Endothelial cell of umbilical vein (primary cell): ENCODE measurements around the gene CFAP97D1. TPM values are rescaled to one million over a fixed set of nuclear protein-coding genes. Genes with fewer than 3 reads are reported as not detected.

Source experiments
- BruUV-seq: library from RNA; stranded (reverse); fragments of 400-500 nt; replicated peaks from 2 replicates; lab custom pipeline; 2021; lab: Mats Ljungman, UMichigan
- CTCF ChIA-PET: fragments of 300-600, 350-600 bp; sonication (Branson Sonifier 250); formaldehyde crosslinking; loops from one replicate; lab custom pipeline; 2021; ENCODE audit warnings: antibody characterized with exemption, inconsistent platforms; lab: Charles Lee
- POLR2A ChIA-PET: fragments of 300-600, 350-600 bp; sonication (Branson Sonifier 250); formaldehyde crosslinking; loops from one replicate; lab custom pipeline; 2021; ENCODE audit warnings: antibody characterized with exemption, inconsistent platforms; lab: Charles Lee
- DNase-seq: peaks from one replicate; pipeline ENCODE4 v3.0.0-alpha.2; 2011; ENCODE audit warnings: low read depth, low spot score
- FAIRE-seq: peaks from 2 replicates; lab custom pipeline; 2011; peaks lifted over from hg19 to GRCh38; lab: Jason Lieb, UNC
- H2AFZ ChIP-seq: 2 replicates; pipeline ENCODE4 v1.6.0; 2012; ENCODE audit warnings: low read depth, low read length, control low read depth, inconsistent platforms
- H3K27ac ChIP-seq: 2 replicates; pipeline ENCODE4 v1.5.1; 2011; ENCODE audit warnings: low read depth, mild to moderate bottlenecking, control low read depth, low read length, moderate library complexity; ENCODE audit not compliant: insufficient read depth
- H3K27me3 ChIP-seq, 2 experiments: 2 replicates each; pipeline versions ENCODE4 v1.6.0 to v1.6.1; 2011; ENCODE audit warnings: low read length in 2 of 2, mixed read lengths in 1 of 2; ENCODE audit not compliant: control insufficient read depth in 2 of 2, insufficient read depth in 2 of 2
- H3K36me3 ChIP-seq, 2 experiments: 2 replicates in 1 of 2; 3 replicates in 1 of 2; pipeline ENCODE4 v1.5.1; 2011; ENCODE audit warnings: low read length in 2 of 2, mild to moderate bottlenecking in 1 of 2, moderate library complexity in 1 of 2; ENCODE audit not compliant: control insufficient read depth in 2 of 2, insufficient read depth in 2 of 2; ENCODE audit errors: extremely low read depth in 1 of 2
- H3K4me1 ChIP-seq: 3 replicates; pipeline ENCODE4 v1.5.1; 2011; ENCODE audit warnings: mild to moderate bottlenecking, low read length; ENCODE audit not compliant: control insufficient read depth, insufficient read depth; ENCODE audit errors: extremely low read depth
- H3K4me2 ChIP-seq: 2 replicates; pipeline ENCODE4 v1.6.1; 2011; ENCODE audit warnings: low read length, control low read depth, mixed read lengths; ENCODE audit not compliant: insufficient read depth
- H3K4me3 ChIP-seq, 3 experiments: fragments of 200-600 bp in 1 of 3; sonication (generic), shearing (Covaris generic) in 1 of 3; replicated peaks in 1 of 3; 2 replicates each; pipeline ENCODE4 v1.5.1; 2011 to 2016; ENCODE audit warnings: control low read depth in 3 of 3, low read length in 3 of 3, mild to moderate bottlenecking in 2 of 3, inconsistent platforms in 1 of 3, low read depth in 1 of 3, moderate library complexity in 1 of 3; ENCODE audit not compliant: insufficient read depth in 1 of 3
- H3K79me2 ChIP-seq: 2 replicates; pipeline ENCODE4 v1.6.0; 2012; ENCODE audit warnings: low read length, inconsistent platforms; ENCODE audit not compliant: control insufficient read depth, insufficient read depth
- H3K9ac ChIP-seq: replicated peaks from 2 replicates; pipeline ENCODE3; 2011; ENCODE audit warnings: low read length, control low read depth; ENCODE audit not compliant: insufficient read depth; ENCODE audit errors: extremely low read depth
- H3K9me1 ChIP-seq: replicated peaks from 3 replicates; pipeline ENCODE4 v1.6.0; 2011; ENCODE audit warnings: mild to moderate bottlenecking, low read length; ENCODE audit not compliant: control insufficient read depth, insufficient read depth; ENCODE audit errors: extremely low read depth
- H3K9me3 ChIP-seq: replicated peaks from 2 replicates; pipeline ENCODE4 v1.5.1; 2012; ENCODE audit warnings: low read length, inconsistent platforms; ENCODE audit not compliant: control insufficient read depth, insufficient read depth
- H4K20me1 ChIP-seq: replicated peaks from 2 replicates; pipeline ENCODE3; 2011; ENCODE audit warnings: mild to moderate bottlenecking, low read length; ENCODE audit not compliant: control insufficient read depth, insufficient read depth; ENCODE audit errors: extremely low read depth
- MYC ChIP-seq: IDR thresholded peaks from one replicate; pipeline ENCODE4 v1.6.1; 2011; ENCODE audit warnings: mild to moderate bottlenecking, low read depth, low read length
- POLR2AphosphoS5 ChIP-seq: IDR thresholded peaks from 2 replicates; pipeline ENCODE4 v1.6.1; 2012; ENCODE audit warnings: low read depth, mild to moderate bottlenecking, control low read depth, low read length, moderate library complexity; ENCODE audit not compliant: insufficient read depth
- dilution Hi-C: fragments of 300-500 bp; cut with MboI; formaldehyde crosslinking; loops from one replicate; pipeline ENCODE4 v1.15.0; 2019; ENCODE audit warnings: low sequenced_read_pairs; ENCODE audit not compliant: extremely low pct_ligation_motif_present
- intact Hi-C: fragments of 100-400 bp; cut with micrococcal nuclease; formaldehyde crosslinking; loops from one replicate; pipeline ENCODE4 v1.10.0; 2022
- polyA plus RNA-seq, 4 experiments: library from polyadenylated mRNA; depleted of rRNA in 3 of 4; stranded (reverse) in 3 of 4; unstranded in 1 of 4; fragments of >200 nt; gene quantifications; 2 replicates each; pipeline versions ENCODE4 v1.2.1 to v1.2.3, GENCODE V29; 2011 to 2012; ENCODE audit warnings: missing spikeins in 1 of 4
- total RNA-seq: library from RNA; stranded (reverse); gene quantifications from 2 replicates; pipeline ENCODE4 v1.2.3, GENCODE V29; 2021
- TF ChIP-seq, protein P1 (sequence below), 2 donors: IDR thresholded peaks; 1 replicate in 1 of 2; 2 replicates in 1 of 2; pipeline ENCODE4 v1.5.1; 2011; ENCODE audit warnings: low read length in 2 of 2, mild to moderate bottlenecking in 2 of 2, moderate library complexity in 2 of 2, control low read depth in 1 of 2, inconsistent platforms in 1 of 2, low read depth in 1 of 2; ENCODE audit not compliant: insufficient read depth in 1 of 2; ENCODE audit errors: extremely low read depth in 1 of 2
- TF ChIP-seq, protein P2 (sequence below): IDR thresholded peaks from 2 replicates; pipeline ENCODE4 v1.6.1; 2011; ENCODE audit not compliant: insufficient read depth, insufficient read length

The CFAP97D1 gene
- total and polyA plus RNA-seq, 2 donors (not counting 3 experiments of a cell fraction or from before 2014, with no cell fraction given), result not detected

DNA sequence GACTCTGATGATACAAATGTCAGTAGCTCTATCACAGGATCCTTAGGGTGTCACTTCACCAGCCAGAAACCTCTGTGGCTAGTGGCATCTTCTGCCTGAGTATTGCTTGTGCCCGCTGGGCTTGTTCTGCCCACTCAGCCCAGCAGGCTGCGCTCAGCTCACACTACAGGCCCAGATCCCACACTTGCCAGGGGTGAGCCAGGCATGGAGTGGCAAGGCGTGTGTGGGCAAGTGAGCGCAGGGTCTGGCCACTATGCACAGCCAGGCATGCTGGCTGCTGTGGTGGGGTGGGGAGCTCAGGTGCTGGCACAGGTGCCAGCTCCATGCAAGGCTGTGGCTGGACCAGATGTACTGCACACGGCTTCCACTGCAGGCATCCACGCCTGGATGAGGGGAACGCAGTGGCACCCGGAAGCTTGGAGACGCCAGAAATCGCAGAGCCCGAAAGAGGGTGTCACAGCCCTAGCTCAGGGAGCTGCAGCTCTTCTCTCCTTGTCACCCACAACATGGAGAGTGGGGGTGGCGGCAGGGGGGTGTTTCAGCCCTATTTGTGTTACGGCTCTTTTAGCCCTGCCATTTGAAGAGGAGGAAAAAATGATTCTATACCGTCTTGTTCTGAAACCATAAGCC lies 10.2 kb downstream of the CFAP97D1 start:
- DNase-seq (no peak), FAIRE-seq (no peak)
- Histone ChIP-seq H3K9me1 (no peaks in the 10 kb centered on the region), H3K36me3 (no peaks in the 10 kb centered on the region), H3K27ac (no peak overlapping the region), H3K9ac (no peak overlapping the region), H4K20me1 (no peaks in the 10 kb centered on the region), H3K9me3 (no peaks in the 10 kb centered on the region), H3K4me1 (no peaks in the 10 kb centered on the region), H3K4me2 (no peak overlapping the region), H3K27me3 (peaks cover 0 to 1% of the 10 kb centered on the region in 2 experiments), H2AFZ (no peak overlapping the region), H3K4me3 (no peak overlapping the region), H3K79me2 (no peaks in the 10 kb centered on the region)
- BruUV-seq, result no TSS peak
- intact Hi-C loops, result loop anchor here (1.0 kb wide), 1 partner anchor 56 kb away; no protein-coding TSS in a partner anchor
- dilution Hi-C loops, result no loop called here
- TF ChIP-seq, protein P1, sequence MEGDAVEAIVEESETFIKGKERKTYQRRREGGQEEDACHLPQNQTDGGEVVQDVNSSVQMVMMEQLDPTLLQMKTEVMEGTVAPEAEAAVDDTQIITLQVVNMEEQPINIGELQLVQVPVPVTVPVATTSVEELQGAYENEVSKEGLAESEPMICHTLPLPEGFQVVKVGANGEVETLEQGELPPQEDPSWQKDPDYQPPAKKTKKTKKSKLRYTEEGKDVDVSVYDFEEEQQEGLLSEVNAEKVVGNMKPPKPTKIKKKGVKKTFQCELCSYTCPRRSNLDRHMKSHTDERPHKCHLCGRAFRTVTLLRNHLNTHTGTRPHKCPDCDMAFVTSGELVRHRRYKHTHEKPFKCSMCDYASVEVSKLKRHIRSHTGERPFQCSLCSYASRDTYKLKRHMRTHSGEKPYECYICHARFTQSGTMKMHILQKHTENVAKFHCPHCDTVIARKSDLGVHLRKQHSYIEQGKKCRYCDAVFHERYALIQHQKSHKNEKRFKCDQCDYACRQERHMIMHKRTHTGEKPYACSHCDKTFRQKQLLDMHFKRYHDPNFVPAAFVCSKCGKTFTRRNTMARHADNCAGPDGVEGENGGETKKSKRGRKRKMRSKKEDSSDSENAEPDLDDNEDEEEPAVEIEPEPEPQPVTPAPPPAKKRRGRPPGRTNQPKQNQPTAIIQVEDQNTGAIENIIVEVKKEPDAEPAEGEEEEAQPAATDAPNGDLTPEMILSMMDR (IDR thresholded peaks at IDR 0.05; ENCODE audit: extremely low read depth in 1 of 2, insufficient read depth in 1 of 2, low read depth in 1 of 2, low read length in 2 of 2), result peak; percentile 21 to 53
- TF ChIP-seq, protein P2, sequence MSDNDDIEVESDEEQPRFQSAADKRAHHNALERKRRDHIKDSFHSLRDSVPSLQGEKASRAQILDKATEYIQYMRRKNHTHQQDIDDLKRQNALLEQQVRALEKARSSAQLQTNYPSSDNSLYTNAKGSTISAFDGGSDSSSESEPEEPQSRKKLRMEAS, result no peak
- POLR2A ChIA-PET, result no interaction called here
- CTCF ChIA-PET, result interaction anchor here (0.7 to 5.0 kb wide), 15 partner anchors 10 to 154 kb away, joined by 3 to 153 read pairs (median 4); partner anchors contain the start of genes CD300LG and CFAP97D1

DNA sequence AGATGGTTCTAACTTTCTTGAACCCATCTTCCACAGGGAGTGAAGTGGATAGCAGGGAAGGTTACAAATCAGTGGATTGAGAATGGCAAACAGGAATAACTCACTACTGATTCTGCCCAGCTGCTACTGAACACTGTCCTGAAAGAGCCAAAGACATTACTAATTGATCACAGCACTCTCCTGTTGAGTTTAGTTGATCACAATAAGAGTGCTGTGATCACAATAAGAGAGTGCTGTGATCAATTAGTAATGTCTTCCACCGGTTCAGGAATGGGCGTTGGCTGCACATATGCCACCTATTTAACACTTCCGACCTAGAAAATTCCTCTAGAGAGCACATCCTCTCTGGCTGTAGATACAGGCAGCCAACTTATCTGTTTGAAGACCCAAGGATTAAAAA lies 11.4 kb downstream of the CFAP97D1 start:
- intact Hi-C loops, result no loop called here
- no TSS peak for BruUV-seq

More for the DNA sequence above, 11.4 kb downstream of the CFAP97D1 start:
- Histone ChIP-seq H3K27ac (no peak overlapping the region), H3K36me3 (no peaks in the 10 kb centered on the region), H2AFZ (peak overlapping the region; percentile 45), H3K4me1 (no peaks in the 10 kb centered on the region), H3K9me3 (no peaks in the 10 kb centered on the region), H3K9ac (no peak overlapping the region), H3K27me3 (peaks cover 0 to 1% of the 10 kb centered on the region in 2 experiments), H3K4me2 (no peak overlapping the region), H3K9me1 (no peaks in the 10 kb centered on the region), H3K79me2 (no peaks in the 10 kb centered on the region), H4K20me1 (no peaks in the 10 kb centered on the region), H3K4me3 (no peak overlapping the region)
- DNase-seq (peak; percentile 40), FAIRE-seq (no peak)
- dilution Hi-C loops, result no loop called here
- POLR2A ChIA-PET, result interaction anchor here (0.6 kb wide), 1 partner anchor 229 kb away, joined by 10 read pairs; no protein-coding TSS in a partner anchor
- CTCF ChIA-PET, result interaction anchor here (0.6 to 5.0 kb wide), 2 partner anchors 13 to 54 kb away, joined by 3 to 153 read pairs; partner anchors contain the start of gene CD300LG
- TF ChIP-seq POLR2AphosphoS5 (no peak), MYC (no peak)
- TF ChIP-seq, protein P1 (IDR thresholded peaks at IDR 0.05; ENCODE audit: extremely low read depth in 1 of 2, insufficient read depth in 1 of 2, low read depth in 1 of 2, low read length in 2 of 2), result no peak
